K562 (cell line): Measurements from ENCODE around the gene ADCY9. TPM values are rescaled to one million over a fixed set of nuclear protein-coding genes. Genes with fewer than 3 reads are reported as not detected.

ENCODE experiments used
- ATAC-seq: fragments of 200-7000 bp; cut with Tn5 transposase; 3 replicates; pipeline ENCODE4 v1.9.1; 2020; ENCODE audit warnings: moderate library complexity
- BruUV-seq: library from RNA; stranded (reverse); fragments of 400-500 nt; replicated peaks from 2 replicates; lab custom pipeline; 2021; lab: Mats Ljungman, UMichigan
- CTCF ChIA-PET: fragments of 300-600 bp; formaldehyde crosslinking; extraction: SDS; loops from one replicate; lab custom pipeline; 2021; ENCODE audit warnings: low intra/inter-chr PET ratio; lab: Yijun Ruan, JAX
- POLR2A ChIA-PET: fragments of 300-600, 350-650 bp; sonication (Branson Sonifier 250); formaldehyde crosslinking; extraction: SDS; loops from one replicate; lab custom pipeline; 2021; ENCODE audit warnings: antibody characterized with exemption, inconsistent platforms; lab: Yijun Ruan, JAX
- DNase-seq, 4 experiments: peaks; one replicate each; pipeline versions ENCODE4 v3.0.0 to v3.0.0-alpha.2; 2011 to 2018; ENCODE audit warnings: low spot score in 3 of 4, mixed read lengths in 3 of 4; ENCODE audit errors: extremely low read depth in 1 of 4
- FAIRE-seq: peaks from 2 replicates; lab custom pipeline; 2011; peaks lifted over from hg19 to GRCh38; lab: Jason Lieb, UNC
- H2AFZ ChIP-seq: 2 replicates; pipeline ENCODE4 v1.6.0; 2011; ENCODE audit warnings: low read depth, low read length, control low read depth, inconsistent platforms
- H3K27ac ChIP-seq: fragments of 200-600 bp; 3 replicates; pipeline ENCODE4 v1.8.0; 2011; ENCODE audit warnings: low read depth, mild to moderate bottlenecking, control low read depth, inconsistent platforms, low read length, moderate library complexity, mixed read lengths; ENCODE audit errors: extremely low read depth
- H3K27me3 ChIP-seq, 2 experiments: fragments of 300-600 bp in 1 of 2; 2 replicates in 1 of 2; 3 replicates in 1 of 2; pipeline versions ENCODE4 v1.6.0 to v1.8.0; 2011; ENCODE audit warnings: inconsistent platforms in 2 of 2, low read length in 2 of 2, mild to moderate bottlenecking in 1 of 2, mixed read lengths in 1 of 2, moderate library complexity in 1 of 2; ENCODE audit not compliant: control insufficient read depth in 2 of 2, insufficient read depth in 2 of 2
- H3K36me3 ChIP-seq: fragments of 300-600 bp; 3 replicates; pipeline ENCODE4 v1.8.0; 2011; ENCODE audit warnings: mild to moderate bottlenecking, low read length, inconsistent platforms; ENCODE audit not compliant: control insufficient read depth, insufficient read depth
- H3K4me1 ChIP-seq, 2 experiments: fragments of 200-600 bp in 1 of 2; replicated peaks in 1 of 2; 2 replicates in 1 of 2; 3 replicates in 1 of 2; pipeline versions ENCODE4 v1.5.1 to v1.8.0; 2011; ENCODE audit warnings: inconsistent platforms in 2 of 2, low read length in 2 of 2, mild to moderate bottlenecking in 1 of 2, mixed read lengths in 1 of 2, moderate library complexity in 1 of 2; ENCODE audit not compliant: control insufficient read depth in 2 of 2, insufficient read depth in 2 of 2
- H3K4me2 ChIP-seq: 2 replicates; pipeline ENCODE4 v1.6.1; 2011; ENCODE audit warnings: low read length, control low read depth, inconsistent platforms, mixed read lengths; ENCODE audit not compliant: insufficient read depth
- H3K4me3 ChIP-seq: fragments of 200-600 bp; sonication (generic), shearing (Covaris generic); 2 replicates; pipeline ENCODE4 v1.5.1; 2016; ENCODE audit warnings: control low read depth, inconsistent platforms
- H3K79me2 ChIP-seq: fragments of 200-600 bp; 3 replicates; pipeline ENCODE4 v1.8.0; 2011; ENCODE audit warnings: low read length, inconsistent platforms; ENCODE audit not compliant: control insufficient read depth, insufficient read depth
- H3K9ac ChIP-seq, 2 experiments: 2 replicates each; pipeline versions ENCODE4 v1.6.0 to v1.6.1; 2011; ENCODE audit warnings: low read depth in 2 of 2, low read length in 2 of 2, control low read depth in 1 of 2, inconsistent platforms in 1 of 2, mild to moderate bottlenecking in 1 of 2, mixed read lengths in 1 of 2; ENCODE audit not compliant: insufficient read depth in 1 of 2
- H3K9me1 ChIP-seq: one replicate; pipeline ENCODE4 v1.6.0; 2011; ENCODE audit warnings: inconsistent platforms, mild to moderate bottlenecking, low read length, moderate library complexity; ENCODE audit not compliant: control insufficient read depth, insufficient read depth
- H3K9me3 ChIP-seq: replicated peaks from 2 replicates; pipeline ENCODE4 v1.5.1; 2011; ENCODE audit warnings: low read depth, low read length, inconsistent platforms; ENCODE audit not compliant: control insufficient read depth, insufficient read depth
- H4K20me1 ChIP-seq: replicated peaks from 2 replicates; pipeline ENCODE4 v1.6.1; 2011; ENCODE audit warnings: low read length, inconsistent platforms, mixed read lengths; ENCODE audit not compliant: control insufficient read depth, insufficient read depth
- DACH1 ChIP-seq: fragments of 450-650 bp; IDR thresholded peaks from 2 replicates; pipeline ENCODE4 v1.6.1; 2018; ENCODE audit not compliant: partially characterized antibody
- ESRRB ChIP-seq: fragments of 250-450 bp; sonication (Bioruptor Pico); IDR thresholded peaks from 2 replicates; pipeline ENCODE4 v1.5.0; 2020; ENCODE audit warnings: mild to moderate bottlenecking, moderate library complexity, borderline replicate concordance
- GABPB1 ChIP-seq: sonication (generic); formaldehyde crosslinking; IDR thresholded peaks from 2 replicates; pipeline ENCODE4 v1.8.0; 2022; ENCODE audit warnings: mild to moderate bottlenecking, missing genetic modification reagents
- JUND ChIP-seq, 2 experiments: IDR thresholded peaks; 2 replicates in 1 of 2; 3 replicates in 1 of 2; pipeline ENCODE4 v1.6.1; 2011; ENCODE audit warnings: borderline replicate concordance in 2 of 2, low read depth in 2 of 2, low read length in 2 of 2, improper control_type of control experiment in 1 of 2, missing biosample characterization in 1 of 2, missing genetic modification characterization in 1 of 2, missing genetic modification reagents in 1 of 2
- KLF1 ChIP-seq: fragments of 450-650 bp; IDR thresholded peaks from 2 replicates; pipeline ENCODE4 v1.6.1; 2016; ENCODE audit warnings: missing genetic modification characterization, missing compliant biosample characterization
- MED1 ChIP-seq: sonication (generic); formaldehyde crosslinking; IDR thresholded peaks from 2 replicates; pipeline ENCODE4 v1.8.1; 2023; ENCODE audit warnings: missing genetic modification reagents, borderline replicate concordance
- NCOA1 ChIP-seq: fragments of 450-650 bp; IDR thresholded peaks from 2 replicates; pipeline ENCODE4 v1.6.1; 2016; ENCODE audit warnings: low read depth
- POU5F1 ChIP-seq: fragments of 150-350 bp; IDR thresholded peaks from 2 replicates; pipeline ENCODE4 v1.6.1; 2014; ENCODE audit warnings: borderline replicate concordance, low read length, low read depth, mild to moderate bottlenecking; ENCODE audit not compliant: partially characterized antibody
- PRMT5 ChIP-seq: sonication (generic); formaldehyde crosslinking; IDR thresholded peaks from 2 replicates; pipeline ENCODE4 v1.5.0; 2020; ENCODE audit warnings: missing genetic modification reagents
- RNF2 ChIP-seq: sonication (generic); IDR thresholded peaks from 2 replicates; pipeline ENCODE4 v1.6.1; 2016
- SAP30 ChIP-seq: fragments of 200-600 bp; sonication (generic); IDR thresholded peaks from 2 replicates; pipeline ENCODE4 v1.6.1; 2012; ENCODE audit warnings: borderline replicate concordance, low read depth, mild to moderate bottlenecking, moderate library complexity, low read length, control low read depth, inconsistent platforms; ENCODE audit not compliant: insufficient read depth, poor library complexity, severe bottlenecking
- SMAD2 ChIP-seq: fragments of 150-350 bp; IDR thresholded peaks from 2 replicates; pipeline ENCODE4 v1.6.1; 2014; ENCODE audit warnings: low read depth, mild to moderate bottlenecking, low read length
- SREBF1 ChIP-seq: fragments of 150-350 bp; IDR thresholded peaks from 2 replicates; pipeline ENCODE4 v1.6.1; 2014; ENCODE audit warnings: antibody characterized with exemption, low read depth, low read length, borderline replicate concordance
- SRSF9 ChIP-seq: fragments of 200-400 bp; formaldehyde crosslinking; IDR thresholded peaks from 2 replicates; pipeline ENCODE4 v1.6.1; 2017; ENCODE audit warnings: low read depth, low read length, borderline replicate concordance
- TAF9B ChIP-seq: fragments of 450-650 bp; IDR thresholded peaks from 2 replicates; pipeline ENCODE4 v1.6.1; 2018; ENCODE audit warnings: mild to moderate bottlenecking; ENCODE audit not compliant: partially characterized antibody
- ZBTB7A ChIP-seq: IDR thresholded peaks from 2 replicates; pipeline ENCODE4 v1.6.1; 2011; ENCODE audit warnings: low read depth, mild to moderate bottlenecking, low read length, moderate library complexity, borderline replicate concordance; ENCODE audit not compliant: control insufficient read depth
- ZNF3 ChIP-seq: fragments of 250-450 bp; sonication (Bioruptor Pico); IDR thresholded peaks from 2 replicates; pipeline ENCODE4 v1.5.0; 2021; ENCODE audit warnings: mild to moderate bottlenecking, moderate library complexity
- ZNF347 ChIP-seq: fragments of 450-650 bp; formaldehyde crosslinking; IDR thresholded peaks from 2 replicates; pipeline ENCODE4 v1.4.0; 2020; ENCODE audit warnings: low read depth, mild to moderate bottlenecking, moderate library complexity
- WGBS: fragments of 100-300 bp; shearing (Covaris generic); methylation state at CpG from one replicate; pipeline ENCODE4 v1.1.6; 2016; ENCODE audit warnings: low coverage, mixed read lengths; ENCODE audit not compliant: insufficient coverage; ENCODE audit errors: missing lambda C conversion rate; 5-methylcytosine and 5-hydroxymethylcytosine counted together
- in situ Hi-C: fragments of 300-500 bp; cut with MboI; formaldehyde crosslinking; loops from 4 replicates; pipeline ENCODE4 v1.15.0; 2018; ENCODE audit warnings: inconsistent platforms, mixed read lengths
- intact Hi-C: fragments of 100-400 bp; cut with micrococcal nuclease; formaldehyde crosslinking; loops from 2 replicates; pipeline ENCODE4 v1.14.2; 2022
- polyA plus RNA-seq, 8 experiments: library from polyadenylated mRNA; depleted of rRNA in 4 of 8; stranded (reverse) in 5 of 8; unstranded in 3 of 8; fragments of >200 nt; fragmentation: Nextera tagmentation in 2 of 8; fragmentation: Illumina TruSeq in 1 of 8; extraction: Ambion mirVana in 2 of 8; extraction: Trizol in 1 of 8; gene quantifications; 2 replicates each; pipeline versions ENCODE4 v1.2.1 to v1.2.3, GENCODE V29; 2011 to 2014; ENCODE audit warnings: inconsistent platforms in 1 of 8, missing spikeins in 1 of 8
- total RNA-seq, 7 experiments: library from RNA; depleted of rRNA in 6 of 7; stranded (reverse); fragments of >200 nt in 6 of 7; fragmentation: Illumina TruSeq in 2 of 7; extraction: Trizol in 2 of 7; gene quantifications; 2 replicates each; pipeline versions ENCODE4 v1.2.1 to v1.2.3, GENCODE V29; 2011 to 2021; ENCODE audit warnings: low replicate concordance in 1 of 7
- TF ChIP-seq, protein P1 (sequence below): fragments of 150-350 bp; IDR thresholded peaks from 2 replicates; pipeline ENCODE4 v1.6.1; 2014; ENCODE audit warnings: low read depth, mild to moderate bottlenecking, low read length, borderline replicate concordance

Gene ADCY9
- total and polyA plus RNA-seq, 9 of the 15 experiments (the other 6 are each of a cell fraction or from before 2014, with no cell fraction given), result 0.03 to 0.29 (median 0.17) TPM

DNA sequence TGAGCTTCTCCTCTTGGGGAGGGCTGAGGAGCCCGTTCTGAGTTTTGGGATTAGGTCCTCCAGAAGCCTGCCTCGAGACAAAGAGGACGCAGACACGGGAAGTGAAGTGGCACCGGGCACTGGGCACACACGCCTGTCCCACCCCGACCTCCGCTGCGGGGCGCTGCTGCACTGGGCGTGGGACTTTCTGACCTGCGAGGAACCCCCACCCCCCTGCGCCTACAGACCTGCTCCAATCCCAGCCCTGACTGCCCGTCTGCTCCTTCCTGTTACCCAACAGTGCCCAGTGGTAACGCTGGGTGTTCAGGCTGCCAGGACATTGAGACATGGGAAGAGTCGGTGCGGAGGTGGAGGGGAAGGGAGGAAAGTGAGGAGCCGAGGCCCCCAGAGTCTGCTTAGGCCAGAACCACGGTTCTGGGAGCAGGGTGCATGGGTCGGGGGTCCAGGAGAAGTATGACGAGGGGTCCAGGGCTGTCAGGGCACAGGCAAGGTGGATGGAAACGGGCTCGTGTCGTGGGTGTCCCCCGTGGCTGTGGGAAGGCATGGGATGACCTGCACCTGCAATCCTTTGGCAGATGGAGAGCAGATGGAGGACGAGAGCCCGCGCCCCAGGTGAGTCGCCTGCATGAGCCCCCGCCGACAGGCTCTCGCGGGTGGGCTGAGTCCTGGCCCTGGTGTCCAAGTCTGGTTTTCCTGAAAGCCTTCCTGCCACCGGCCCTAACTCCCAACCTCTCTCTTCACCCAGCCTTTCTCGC lies 123.8 kb downstream of the ADCY9 start:
- WGBS, result 12% methylated on average over 29 of the region's 35 CpGs
- DNase-seq (no peak), ATAC-seq (no peak), FAIRE-seq (no peak)
- no peak overlapping the region for H3K27ac ChIP-seq
- intact Hi-C loops (no loop called here), in situ Hi-C loops (no loop called here)
- no peak overlapping the region for H3K4me3 ChIP-seq
- no peak overlapping the region for H2AFZ ChIP-seq
- peaks cover 45 to 73% of the 10 kb centered on the region in 2 experiments for H3K27me3 ChIP-seq
- no peaks in the 10 kb centered on the region for H3K36me3 ChIP-seq
- ChIA-PET CTCF (no interaction called here), POLR2A (no interaction called here)
- no peaks in the 10 kb centered on the region; a peak in 1 of 5 replicates for H3K4me1 ChIP-seq
- H3K9me1 ChIP-seq, result no peaks in the 10 kb centered on the region
- H3K79me2 ChIP-seq, result no peaks in the 10 kb centered on the region
- H3K9ac ChIP-seq, result no peak overlapping the region
- peaks cover 7% of the 10 kb centered on the region; the same call in 1 of the 2 replicates for H4K20me1 ChIP-seq
- no peak overlapping the region for H3K4me2 ChIP-seq
- H3K9me3 ChIP-seq, result no peaks in the 10 kb centered on the region
- TF ChIP-seq DACH1 (no peak), GABPB1 (CRISPR knock-in tag) (no peak), ZBTB7A (no peak), JUND (IDR thresholded peaks at IDR 0.05; ENCODE audit: borderline replicate concordance, low read depth, low read length) (no peak), JUND (tag; IDR thresholded peaks at IDR 0.05; ENCODE audit: borderline replicate concordance, low read depth, low read length) (no peak), NCOA1 (no peak), SRSF9 (no peak), ESRRB (CRISPR knock-in tag) (no peak), SREBF1 (no peak), POU5F1 (no peak), SAP30 (no peak), SMAD2 (no peak), PRMT5 (CRISPR knock-in tag) (no peak), ZNF347 (CRISPR knock-in tag) (no peak), ZNF3 (CRISPR knock-in tag) (no peak), TAF9B (no peak), KLF1 (tag) (no peak), MED1 (CRISPR knock-in tag) (no peak), RNF2 (no peak)
- TF ChIP-seq, protein P1, sequence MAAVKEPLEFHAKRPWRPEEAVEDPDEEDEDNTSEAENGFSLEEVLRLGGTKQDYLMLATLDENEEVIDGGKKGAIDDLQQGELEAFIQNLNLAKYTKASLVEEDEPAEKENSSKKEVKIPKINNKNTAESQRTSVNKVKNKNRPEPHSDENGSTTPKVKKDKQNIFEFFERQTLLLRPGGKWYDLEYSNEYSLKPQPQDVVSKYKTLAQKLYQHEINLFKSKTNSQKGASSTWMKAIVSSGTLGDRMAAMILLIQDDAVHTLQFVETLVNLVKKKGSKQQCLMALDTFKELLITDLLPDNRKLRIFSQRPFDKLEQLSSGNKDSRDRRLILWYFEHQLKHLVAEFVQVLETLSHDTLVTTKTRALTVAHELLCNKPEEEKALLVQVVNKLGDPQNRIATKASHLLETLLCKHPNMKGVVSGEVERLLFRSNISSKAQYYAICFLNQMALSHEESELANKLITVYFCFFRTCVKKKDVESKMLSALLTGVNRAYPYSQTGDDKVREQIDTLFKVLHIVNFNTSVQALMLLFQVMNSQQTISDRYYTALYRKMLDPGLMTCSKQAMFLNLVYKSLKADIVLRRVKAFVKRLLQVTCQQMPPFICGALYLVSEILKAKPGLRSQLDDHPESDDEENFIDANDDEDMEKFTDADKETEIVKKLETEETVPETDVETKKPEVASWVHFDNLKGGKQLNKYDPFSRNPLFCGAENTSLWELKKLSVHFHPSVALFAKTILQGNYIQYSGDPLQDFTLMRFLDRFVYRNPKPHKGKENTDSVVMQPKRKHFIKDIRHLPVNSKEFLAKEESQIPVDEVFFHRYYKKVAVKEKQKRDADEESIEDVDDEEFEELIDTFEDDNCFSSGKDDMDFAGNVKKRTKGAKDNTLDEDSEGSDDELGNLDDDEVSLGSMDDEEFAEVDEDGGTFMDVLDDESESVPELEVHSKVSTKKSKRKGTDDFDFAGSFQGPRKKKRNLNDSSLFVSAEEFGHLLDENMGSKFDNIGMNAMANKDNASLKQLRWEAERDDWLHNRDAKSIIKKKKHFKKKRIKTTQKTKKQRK, result no peak
- BruUV-seq, result no TSS peak
